H1 (cell line): ENCODE measurements around the gene RNF157. TPM values are rescaled to one million over a fixed set of nuclear protein-coding genes. Genes with fewer than 3 reads are reported as not detected.
A peak's percentile ranks its signal among the peaks of the same experiment; 100 is the strongest.

Source experiments
- ASH2L ChIP-seq: fragments of 200-600, 300-600 bp; sonication (generic); IDR thresholded peaks from one replicate; pipeline ENCODE4 v1.7.1; 2017; ENCODE audit warnings: low read length
- CHD1 ChIP-seq: IDR thresholded peaks from 2 replicates; pipeline ENCODE4 v1.6.1; 2012; ENCODE audit warnings: low read depth, low read length, improper control_type of control experiment
- GTF2F1 ChIP-seq: IDR thresholded peaks from 2 replicates; pipeline ENCODE4 v1.6.1; 2012; ENCODE audit warnings: low read depth, low read length, improper control_type of control experiment, borderline replicate concordance
- JUND ChIP-seq: IDR thresholded peaks from 2 replicates; pipeline ENCODE4 v1.6.1; 2011; ENCODE audit warnings: mild to moderate bottlenecking, improper control_type of control experiment, low read length
- KDM5A ChIP-seq: fragments of 200-600 bp; IDR thresholded peaks from 2 replicates; pipeline ENCODE4 v1.7.1; 2012; ENCODE audit warnings: mild to moderate bottlenecking, low read length, inconsistent platforms, mixed read lengths
- POLR2AphosphoS5 ChIP-seq: IDR thresholded peaks from 2 replicates; pipeline ENCODE4 v1.6.1; 2011; ENCODE audit warnings: low read depth, low read length
- POU5F1 ChIP-seq: IDR thresholded peaks from 2 replicates; pipeline ENCODE4 v1.6.1; 2011; ENCODE audit warnings: low read depth, mild to moderate bottlenecking, low read length, moderate library complexity
- RNF2 ChIP-seq: fragments of 200-900, 300-1000 bp; sonication (generic); IDR thresholded peaks from 2 replicates; pipeline ENCODE4 v1.7.1; 2016; ENCODE audit warnings: borderline replicate concordance, low read depth, mild to moderate bottlenecking, antibody characterized with exemption, low read length; ENCODE audit not compliant: poor library complexity, severe bottlenecking; ENCODE audit errors: missing control alignments
- RXRA ChIP-seq: IDR thresholded peaks from 2 replicates; pipeline ENCODE4 v1.6.1; 2011; ENCODE audit warnings: low read depth, mild to moderate bottlenecking, low read length, moderate library complexity; ENCODE audit not compliant: insufficient read depth
- SAP30 ChIP-seq: fragments of 300-600 bp; sonication (generic); IDR thresholded peaks from 2 replicates; pipeline ENCODE4 v1.7.1; 2012; ENCODE audit warnings: low read length, moderate library complexity, mild to moderate bottlenecking, inconsistent platforms; ENCODE audit not compliant: insufficient read depth, insufficient replicate concordance
- SP2 ChIP-seq: IDR thresholded peaks from 2 replicates; pipeline ENCODE4 v1.6.1; 2012; ENCODE audit warnings: mild to moderate bottlenecking, low read length, inconsistent platforms
- SP4 ChIP-seq: IDR thresholded peaks from 2 replicates; pipeline ENCODE4 v1.6.1; 2012; ENCODE audit warnings: low read length, inconsistent platforms
- SRF ChIP-seq: IDR thresholded peaks from 2 replicates; pipeline ENCODE4 v1.6.1; 2011; ENCODE audit warnings: mild to moderate bottlenecking, low read depth, low read length, moderate library complexity
- TEAD4 ChIP-seq: IDR thresholded peaks from 2 replicates; pipeline ENCODE4 v1.6.1; 2012; ENCODE audit warnings: low read depth, low read length, inconsistent platforms, mixed read lengths
- polyA plus RNA-seq, 7 experiments: library from polyadenylated mRNA; depleted of rRNA in 3 of 7; stranded (reverse) in 5 of 7; unstranded in 2 of 7; fragments of >200 nt in 5 of 7; fragments of 200-250 nt in 2 of 7; gene quantifications; 1 replicate in 5 of 7; 2 replicates in 1 of 7; 4 replicates in 1 of 7; pipeline versions ENCODE4 v1.2.1 to v1.2.3, GENCODE V29; 2011 to 2013; ENCODE audit warnings: missing spikeins in 2 of 7, mixed read lengths in 2 of 7
- total RNA-seq: library from RNA; stranded (reverse); fragmentation: NEBNext Ultra II Directional; extraction: Animal tissue kit (Norgen Biotek cat#: 25700); gene quantifications from 2 replicates; pipeline ENCODE4 v1.2.1, GENCODE V29; 2021
- TF ChIP-seq, protein P1 (sequence below), 3 experiments: IDR thresholded peaks; 1 replicate in 2 of 3; 2 replicates in 1 of 3; pipeline versions ENCODE4 v1.5.1 to v1.6.1; 2011; ENCODE audit warnings: low read length in 3 of 3, mild to moderate bottlenecking in 3 of 3, inconsistent platforms in 2 of 3, low read depth in 1 of 3, moderate library complexity in 1 of 3; ENCODE audit not compliant: insufficient read depth in 1 of 3; ENCODE audit errors: control extremely low read depth in 1 of 3
- TF ChIP-seq, protein P2 (sequence below): IDR thresholded peaks from 2 replicates; pipeline ENCODE4 v1.6.1; 2012; ENCODE audit warnings: inconsistent platforms
- TF ChIP-seq, protein P3 (sequence below): IDR thresholded peaks from 2 replicates; pipeline ENCODE4 v1.6.1; 2011; ENCODE audit warnings: low read length, improper control_type of control experiment
- TF ChIP-seq, protein P4 (sequence below): IDR thresholded peaks from 2 replicates; pipeline ENCODE4 v1.6.1; 2012; ENCODE audit warnings: inconsistent platforms

The RNF157 gene
- total and polyA plus RNA-seq, 2 of the 8 experiments (the other 6 are each of a cell fraction or from before 2014, with no cell fraction given) = 13.4 to 16.7 TPM

DNA sequence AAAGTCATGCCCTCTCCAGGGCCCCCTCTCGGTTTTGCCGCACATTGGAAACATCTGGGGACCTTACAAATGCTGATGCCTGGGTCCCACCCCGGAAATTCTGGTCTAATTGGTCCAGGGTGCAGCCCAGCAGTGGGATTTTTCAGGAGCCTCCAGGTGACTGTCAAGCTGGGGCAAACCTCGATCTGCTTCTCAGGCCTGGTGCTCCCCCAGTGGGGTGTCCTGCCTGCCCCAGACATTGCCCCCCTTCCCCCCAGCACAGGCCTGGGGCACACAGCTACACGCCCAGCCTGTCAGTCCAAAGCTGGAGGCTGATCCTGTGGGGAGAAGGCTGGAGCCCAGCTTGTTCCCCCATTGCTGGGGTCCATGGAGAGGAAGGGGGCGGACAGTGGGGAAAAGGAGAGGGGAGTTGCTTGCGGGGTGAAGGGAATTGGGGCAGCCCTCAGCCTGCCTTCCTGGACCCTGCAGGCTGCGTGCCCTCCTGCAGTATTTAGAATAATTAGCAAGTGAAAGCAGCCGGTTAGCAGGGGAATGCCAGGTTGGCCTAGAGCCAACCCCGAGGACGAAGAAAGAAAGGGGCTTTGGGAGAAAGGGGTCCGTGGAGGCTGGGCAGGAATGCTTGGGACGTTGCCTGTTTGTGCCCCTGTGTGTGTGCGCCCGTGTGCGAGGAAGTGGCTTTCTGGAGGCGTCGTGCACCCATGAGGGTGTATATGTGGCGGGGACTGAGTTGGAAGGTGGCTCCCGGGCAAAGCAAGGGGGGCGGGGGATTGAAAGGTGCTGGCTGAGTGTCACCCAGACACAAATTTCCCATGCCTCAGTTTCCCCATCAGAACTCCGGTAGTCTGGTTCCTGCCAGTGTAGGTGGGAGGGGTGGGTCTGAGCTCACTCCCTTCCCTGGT, 105.1 kb downstream of the RNF157 start (continued):
- no peak for TF ChIP-seq SP2
- no peak for TF ChIP-seq CHD1
- no peak for TF ChIP-seq RNF2
- peak; percentile 23; the same call in 1 of the 2 replicates for TF ChIP-seq SP4
- TF ChIP-seq TEAD4 = peak; percentile 85
- 0 out of 2 replicates have a peak, but pooled peaks have one; percentile 10 for TF ChIP-seq RXRA
- TF ChIP-seq POU5F1 = no peak
- no peak for TF ChIP-seq JUND
- TF ChIP-seq KDM5A = no peak
- TF ChIP-seq, protein P1, sequence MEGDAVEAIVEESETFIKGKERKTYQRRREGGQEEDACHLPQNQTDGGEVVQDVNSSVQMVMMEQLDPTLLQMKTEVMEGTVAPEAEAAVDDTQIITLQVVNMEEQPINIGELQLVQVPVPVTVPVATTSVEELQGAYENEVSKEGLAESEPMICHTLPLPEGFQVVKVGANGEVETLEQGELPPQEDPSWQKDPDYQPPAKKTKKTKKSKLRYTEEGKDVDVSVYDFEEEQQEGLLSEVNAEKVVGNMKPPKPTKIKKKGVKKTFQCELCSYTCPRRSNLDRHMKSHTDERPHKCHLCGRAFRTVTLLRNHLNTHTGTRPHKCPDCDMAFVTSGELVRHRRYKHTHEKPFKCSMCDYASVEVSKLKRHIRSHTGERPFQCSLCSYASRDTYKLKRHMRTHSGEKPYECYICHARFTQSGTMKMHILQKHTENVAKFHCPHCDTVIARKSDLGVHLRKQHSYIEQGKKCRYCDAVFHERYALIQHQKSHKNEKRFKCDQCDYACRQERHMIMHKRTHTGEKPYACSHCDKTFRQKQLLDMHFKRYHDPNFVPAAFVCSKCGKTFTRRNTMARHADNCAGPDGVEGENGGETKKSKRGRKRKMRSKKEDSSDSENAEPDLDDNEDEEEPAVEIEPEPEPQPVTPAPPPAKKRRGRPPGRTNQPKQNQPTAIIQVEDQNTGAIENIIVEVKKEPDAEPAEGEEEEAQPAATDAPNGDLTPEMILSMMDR (IDR thresholded peaks at IDR 0.05; ENCODE audit: control extremely low read depth in 1 of 3, insufficient read depth in 1 of 3, low read depth in 1 of 3, low read length in 3 of 3) = peak in 2 of 3 experiments; percentile 22 to 26; a peak in 2 of 4 replicates
- TF ChIP-seq SRF = no peak
- TF ChIP-seq, protein P2, sequence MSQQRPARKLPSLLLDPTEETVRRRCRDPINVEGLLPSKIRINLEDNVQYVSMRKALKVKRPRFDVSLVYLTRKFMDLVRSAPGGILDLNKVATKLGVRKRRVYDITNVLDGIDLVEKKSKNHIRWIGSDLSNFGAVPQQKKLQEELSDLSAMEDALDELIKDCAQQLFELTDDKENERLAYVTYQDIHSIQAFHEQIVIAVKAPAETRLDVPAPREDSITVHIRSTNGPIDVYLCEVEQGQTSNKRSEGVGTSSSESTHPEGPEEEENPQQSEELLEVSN = no peak; the same call in 1 of the 2 replicates
- TF ChIP-seq, protein P3, sequence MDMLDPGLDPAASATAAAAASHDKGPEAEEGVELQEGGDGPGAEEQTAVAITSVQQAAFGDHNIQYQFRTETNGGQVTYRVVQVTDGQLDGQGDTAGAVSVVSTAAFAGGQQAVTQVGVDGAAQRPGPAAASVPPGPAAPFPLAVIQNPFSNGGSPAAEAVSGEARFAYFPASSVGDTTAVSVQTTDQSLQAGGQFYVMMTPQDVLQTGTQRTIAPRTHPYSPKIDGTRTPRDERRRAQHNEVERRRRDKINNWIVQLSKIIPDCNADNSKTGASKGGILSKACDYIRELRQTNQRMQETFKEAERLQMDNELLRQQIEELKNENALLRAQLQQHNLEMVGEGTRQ = no peak
- peak; percentile 67 for TF ChIP-seq ASH2L
- TF ChIP-seq SAP30 = no peak
- no peak for TF ChIP-seq GTF2F1
- TF ChIP-seq, protein P4, sequence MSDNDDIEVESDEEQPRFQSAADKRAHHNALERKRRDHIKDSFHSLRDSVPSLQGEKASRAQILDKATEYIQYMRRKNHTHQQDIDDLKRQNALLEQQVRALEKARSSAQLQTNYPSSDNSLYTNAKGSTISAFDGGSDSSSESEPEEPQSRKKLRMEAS = no peak
- TF ChIP-seq POLR2AphosphoS5 = 0 out of 2 replicates have a peak, but pooled peaks have one; percentile 24
